ENCODE measurements around the gene NDN.

Gene NDN

GRCh38 chr15:23663232-23663631 lies 23.9 kb downstream of the NDN start:
- Histone ChIP-seq H3K4me3 (replicated peaks; ENCODE audit: insufficient read depth, low read length) (no peak overlapping the region), H3K27me3 (ENCODE audit: insufficient read depth, poor library complexity, severe bottlenecking) (no peaks in the 10 kb centered on the region), H3K27ac (replicated peaks) (no peak overlapping the region)
- TF ChIP-seq SPI1 (IDR thresholded peaks at IDR 0.05; ENCODE audit: borderline replicate concordance, low read depth) (no peak), GABPA (IDR thresholded peaks at IDR 0.05; ENCODE audit: low read depth) (no peak), POLR2AphosphoS5 (IDR thresholded peaks at IDR 0.05; ENCODE audit: low read depth) (no peak)
- DNase-seq (ENCODE audit: low read depth in 1 of 2, low spot score in 1 of 2) = no peak

DNA sequence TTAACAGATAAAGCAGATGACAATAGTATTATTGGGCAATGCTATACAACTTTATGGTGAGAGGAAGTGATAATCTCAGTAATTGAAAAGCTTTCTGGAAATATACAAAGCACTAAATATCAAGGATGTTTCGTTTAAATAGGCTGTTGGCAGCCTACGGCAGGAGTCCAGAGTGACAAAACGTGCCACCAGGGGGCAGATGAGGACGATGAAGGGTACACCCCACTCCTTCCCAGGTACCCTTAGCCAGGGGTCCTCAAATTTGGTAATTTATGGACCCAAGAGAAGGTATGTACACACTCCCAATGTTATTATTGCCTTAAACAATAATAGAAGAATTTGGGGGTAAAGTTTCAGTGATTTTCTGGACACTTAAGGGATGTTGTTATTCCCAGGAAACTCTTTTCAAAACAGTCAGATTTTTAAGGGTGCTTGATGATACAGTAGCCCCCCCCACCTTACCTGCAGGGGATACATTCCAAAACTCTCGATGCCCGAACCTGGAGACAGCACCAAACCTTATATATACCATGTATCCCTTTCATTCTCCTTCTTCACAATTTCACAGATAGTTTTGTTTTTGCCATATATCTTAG lies 38.1 kb downstream of the NDN start:
- peak in 1 of 2 experiments; percentile 12 for DNase-seq (ENCODE audit: low read depth in 1 of 2, low spot score in 1 of 2)

GRCh38 chr15:23647421-23648370 lies 39.4 kb downstream of the NDN start, which contains the start of gene MAGEL2:
MAGEL2 (minus strand) TSS chr15:23647867; CDS start chr15:23647742, 125 bp downstream.
- no peaks in the 10 kb centered on the region for H3K27me3 ChIP-seq (ENCODE audit: insufficient read depth, poor library complexity, severe bottlenecking)
- H3K4me3 ChIP-seq (replicated peaks; ENCODE audit: insufficient read depth, low read length) = no peak within 1 kb of the TSS
- DNase-seq (ENCODE audit: low read depth in 1 of 2, low spot score in 1 of 2) = no peak
- TF ChIP-seq REST (IDR thresholded peaks at IDR 0.05; ENCODE audit: insufficient replicate concordance, low read depth) (no peak), SPI1 (IDR thresholded peaks at IDR 0.05; ENCODE audit: borderline replicate concordance, low read depth) (no peak), CTCF (IDR thresholded peaks at IDR 0.05; ENCODE audit: insufficient read depth, low read length) (no peak), GABPA (IDR thresholded peaks at IDR 0.05; ENCODE audit: low read depth) (no peak), POLR2AphosphoS5 (IDR thresholded peaks at IDR 0.05; ENCODE audit: low read depth) (no peak)
- no peak within 1 kb of the TSS for H3K27ac ChIP-seq (replicated peaks)

More for the DNA sequence above, 38.1 kb downstream of the NDN start:
- no peaks in the 10 kb centered on the region for H3K27me3 ChIP-seq (ENCODE audit: insufficient read depth, poor library complexity, severe bottlenecking)
- TF ChIP-seq CTCF (IDR thresholded peaks at IDR 0.05; ENCODE audit: insufficient read depth, low read length) = peak; percentile 23
- TF ChIP-seq POLR2AphosphoS5 (IDR thresholded peaks at IDR 0.05; ENCODE audit: low read depth) = no peak
- no peak for TF ChIP-seq REST (IDR thresholded peaks at IDR 0.05; ENCODE audit: insufficient replicate concordance, low read depth)
- no peak overlapping the region for H3K4me3 ChIP-seq (replicated peaks; ENCODE audit: insufficient read depth, low read length)
- H3K27ac ChIP-seq (replicated peaks) = no peak overlapping the region

DNA sequence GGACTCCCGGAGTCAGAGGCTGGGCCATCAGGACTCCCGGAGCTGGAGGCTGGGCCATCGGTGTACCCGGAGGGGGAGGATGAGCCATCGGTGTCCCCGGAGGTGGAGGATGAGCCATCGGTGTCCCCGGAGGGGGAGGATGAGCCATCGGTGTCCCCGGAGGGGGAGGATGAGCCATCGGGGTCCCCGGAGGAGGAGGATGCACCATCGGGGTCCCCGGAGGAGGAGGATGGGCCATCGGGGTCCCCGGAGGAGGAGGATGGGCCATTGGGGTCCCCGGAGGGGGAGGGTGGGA lies 40.2 kb downstream of the NDN start:
- Histone ChIP-seq H3K4me3 (replicated peaks; ENCODE audit: insufficient read depth, low read length) (no peak overlapping the region), H3K27me3 (ENCODE audit: insufficient read depth, poor library complexity, severe bottlenecking) (no peaks in the 10 kb centered on the region), H3K27ac (replicated peaks) (no peak overlapping the region)
- no peak for DNase-seq (ENCODE audit: low read depth in 1 of 2, low spot score in 1 of 2)
- no peak for TF ChIP-seq GABPA (IDR thresholded peaks at IDR 0.05; ENCODE audit: low read depth)
- TF ChIP-seq CTCF (IDR thresholded peaks at IDR 0.05; ENCODE audit: insufficient read depth, low read length) = no peak
